Measurements from ENCODE around the gene LRRC8B. TPM values are rescaled to one million over a fixed set of nuclear protein-coding genes. Genes with fewer than 3 reads are reported as not detected.

LRRC8B gene
- total and polyA plus RNA-seq, 2 of the 13 experiments (the other 11 are each of a cell fraction or from before 2014, with no cell fraction given) = 4.9 to 7.6 TPM

GRCh38 chr1:89603651-89604413 lies 79.2 kb downstream of the LRRC8B start:
- ATAC-seq = no peak
- no peaks in the 10 kb centered on the region for H4K20me1 ChIP-seq (ENCODE audit: insufficient read depth, low read length)
- 33% methylated on average over 4 of the region's 4 CpGs for WGBS (ENCODE audit: low lambda C conversion rate)

More at GRCh38 chr1:89603651-89604413, 79.2 kb downstream of the LRRC8B start:
- Histone ChIP-seq H3K9me3 (ENCODE audit: low read length) (no peaks in the 10 kb centered on the region), H2AFZ (ENCODE audit: low read length) (no peak overlapping the region), H3K36me3 (replicated peaks in 1 of 2; ENCODE audit: control insufficient read depth in 1 of 2, insufficient read depth in 2 of 2, low read length in 2 of 2) (no peaks in the 10 kb centered on the region), H3K27me3 (ENCODE audit: control insufficient read depth in 1 of 2, insufficient read depth in 2 of 2, low read length in 2 of 2) (no peaks in the 10 kb centered on the region), H3K79me2 (ENCODE audit: insufficient read depth, low read length) (no peaks in the 10 kb centered on the region), H3K9ac (ENCODE audit: insufficient read depth, low read depth, low read length) (no peak overlapping the region), H3K27ac (ENCODE audit: extremely low read length, insufficient read depth, low read length) (no peak overlapping the region), H3K4me2 (ENCODE audit: low read depth, low read length) (no peak overlapping the region), H3K4me3 (replicated peaks in 1 of 3; ENCODE audit: insufficient read depth in 1 of 3, low read depth in 2 of 3, low read length in 3 of 3) (no peak overlapping the region), H3K4me1 (ENCODE audit: insufficient read depth, low read length) (peaks cover 14% of the 10 kb centered on the region)
- in situ Hi-C loops (cut with HindIII; ENCODE audit: extremely low pct_ligation_motif_present, low pct_unique_long_range_greater_than_20kb) (loop anchor here (10.0 kb wide), 1 partner anchor 89 kb away; no protein-coding TSS in a partner anchor), intact Hi-C loops (cut with micrococcal nuclease; ENCODE audit: unreplicated experiment) (no loop called here)
- no peak for FAIRE-seq
- no TSS peak for BruUV-seq (replicated peaks)
- ChIA-PET POLR2A (interaction anchor here (1.1 to 1.2 kb wide), 2 partner anchors 8 to 920 kb away, joined by 3 to 4 read pairs; partner anchors contain the start of gene PKN2), CTCF (ENCODE audit: low intra/inter-chr PET ratio, low total read pairs) (no interaction called here)
- TF ChIP-seq ZBTB33 (CRISPR knock-in tag; IDR thresholded peaks at IDR 0.05) = no peak
- no peak for TF ChIP-seq KLF13 (CRISPR knock-in tag; IDR thresholded peaks at IDR 0.05)
- no peak for TF ChIP-seq RFX1 (IDR thresholded peaks at IDR 0.05)
- TF ChIP-seq ATAD3A (CRISPR knock-in tag; IDR thresholded peaks at IDR 0.05) = no peak
- TF ChIP-seq ZBTB7B (CRISPR knock-in tag; IDR thresholded peaks at IDR 0.05) = no peak
- no peak for TF ChIP-seq HNRNPLL (IDR thresholded peaks at IDR 0.05; ENCODE audit: low read depth, low read length, poor library complexity, severe bottlenecking)
- no peak for TF ChIP-seq RCOR2 (CRISPR knock-in tag; IDR thresholded peaks at IDR 0.05)
- no peak for TF ChIP-seq SMC3 (IDR thresholded peaks at IDR 0.05; ENCODE audit: low read length)
- TF ChIP-seq CC2D1A (CRISPR knock-in tag; IDR thresholded peaks at IDR 0.05) = no peak
- TF ChIP-seq ZNF235 (CRISPR knock-in tag; IDR thresholded peaks at IDR 0.05; ENCODE audit: borderline replicate concordance) = no peak
- no peak for TF ChIP-seq ZEB1 (IDR thresholded peaks at IDR 0.05; ENCODE audit: insufficient replicate concordance, low read depth)
- no peak for TF ChIP-seq POLR2A (IDR thresholded peaks at IDR 0.05; ENCODE audit: insufficient read depth in 1 of 2, low read depth in 2 of 2, low read length in 2 of 2)
- TF ChIP-seq ATF1 (CRISPR knock-in tag; IDR thresholded peaks at IDR 0.05) = no peak
- TF ChIP-seq HIC2 (CRISPR knock-in tag; IDR thresholded peaks at IDR 0.05; ENCODE audit: low read depth) = no peak
- TF ChIP-seq ZXDC (CRISPR knock-in tag; IDR thresholded peaks at IDR 0.05) = no peak
- TF ChIP-seq ELF4 (CRISPR knock-in tag; IDR thresholded peaks at IDR 0.05; ENCODE audit: borderline replicate concordance) = no peak
- no peak for TF ChIP-seq ZNF777 (CRISPR knock-in tag; IDR thresholded peaks at IDR 0.05)
- no peak for DNase-seq (ENCODE audit: low spot score)
